ENCODE results near the gene KRTAP19-1.

- TF ChIP-seq CTCF (IDR thresholded peaks at IDR 0.05) = no peak
- TF ChIP-seq POLR2A (IDR thresholded peaks at IDR 0.05) = no peak
- no peak for TF ChIP-seq EP300 (IDR thresholded peaks at IDR 0.05; ENCODE audit: low read depth)
Observed at GRCh38 chr21:30439975-30440374, 40.2 kb downstream of the KRTAP19-1 start, which contains the start of gene KRTAP15-1.
